ENCODE measurements around the gene SPOP.
A peak's percentile ranks its signal among the peaks of the same experiment; 100 is the strongest.

SPOP gene

GRCh38 chr17:49565948-49566491 lies 111.9 kb downstream of the SPOP start:
- no peaks in the 10 kb centered on the region for H3K79me2 ChIP-seq (ENCODE audit: insufficient read depth, low read length)
- no peaks in the 10 kb centered on the region for H3K9me2 ChIP-seq (replicated peaks; ENCODE audit: insufficient read depth, low read length)
- no peaks in the 10 kb centered on the region for H4K20me1 ChIP-seq (ENCODE audit: low read depth, low read length)
- H2AFZ ChIP-seq (ENCODE audit: low read depth, low read length, severe bottlenecking) = no peak overlapping the region
- H3K4me3 ChIP-seq (ENCODE audit: insufficient read depth, low read length, poor library complexity, severe bottlenecking) = no peak overlapping the region
- H3K27me3 ChIP-seq (ENCODE audit: low read length) = no peaks in the 10 kb centered on the region
- H3K9ac ChIP-seq (ENCODE audit: low read length) = no peak overlapping the region
- TF ChIP-seq CTCF (IDR thresholded peaks at IDR 0.05; ENCODE audit: insufficient read depth, low read length, poor library complexity, severe bottlenecking) = no peak
- TF ChIP-seq EZH2phosphoT487 (conservative IDR thresholded peaks at IDR 0.05; ENCODE audit: low read length) = no peak
- H3K27ac ChIP-seq (ENCODE audit: low read depth, low read length) = no peak overlapping the region
- no peaks in the 10 kb centered on the region for H3K36me3 ChIP-seq (ENCODE audit: low read length)
- no peak overlapping the region for H3K4me2 ChIP-seq (ENCODE audit: low read depth, low read length, poor library complexity, severe bottlenecking)
- no peaks in the 10 kb centered on the region; the same call in 1 of the 2 replicates for H3F3A ChIP-seq (ENCODE audit: insufficient read depth)
- no peaks in the 10 kb centered on the region for H3K9me3 ChIP-seq (ENCODE audit: insufficient read depth, low read length)

- Histone ChIP-seq H3K4me2 (ENCODE audit: low read depth, low read length, poor library complexity, severe bottlenecking) (no peak overlapping the region), H3K27me3 (ENCODE audit: low read length) (no peaks in the 10 kb centered on the region), H3K9ac (ENCODE audit: low read length) (no peak overlapping the region), H3K9me2 (replicated peaks; ENCODE audit: insufficient read depth, low read length) (no peaks in the 10 kb centered on the region), H3K4me3 (ENCODE audit: insufficient read depth, low read length, poor library complexity, severe bottlenecking) (no peak overlapping the region), H3K79me2 (ENCODE audit: insufficient read depth, low read length) (no peaks in the 10 kb centered on the region), H3K36me3 (ENCODE audit: low read length) (no peaks in the 10 kb centered on the region), H2AFZ (ENCODE audit: low read depth, low read length, severe bottlenecking) (no peak overlapping the region), H4K20me1 (ENCODE audit: low read depth, low read length) (no peaks in the 10 kb centered on the region), H3K27ac (ENCODE audit: low read depth, low read length) (no peak overlapping the region), H3F3A (ENCODE audit: insufficient read depth) (no peaks in the 10 kb centered on the region; the same call in 1 of the 2 replicates), H3K9me3 (ENCODE audit: insufficient read depth, low read length) (no peaks in the 10 kb centered on the region)
- no peak for TF ChIP-seq CTCF (IDR thresholded peaks at IDR 0.05; ENCODE audit: insufficient read depth, low read length, poor library complexity, severe bottlenecking)
- no peak for TF ChIP-seq EZH2phosphoT487 (conservative IDR thresholded peaks at IDR 0.05; ENCODE audit: low read length)
Measured at GRCh38 chr17:49564638-49565037, 113.3 kb downstream of the SPOP start.

- H4K20me1 ChIP-seq (ENCODE audit: low read depth, low read length) = no peaks in the 10 kb centered on the region
- H3K79me2 ChIP-seq (ENCODE audit: insufficient read depth, low read length) = no peaks in the 10 kb centered on the region
- no peaks in the 10 kb centered on the region for H3F3A ChIP-seq (ENCODE audit: insufficient read depth)
- TF ChIP-seq EZH2phosphoT487 (conservative IDR thresholded peaks at IDR 0.05; ENCODE audit: low read length) (no peak), CTCF (IDR thresholded peaks at IDR 0.05; ENCODE audit: insufficient read depth, low read length, poor library complexity, severe bottlenecking) (peak; percentile 69)
- H2AFZ ChIP-seq (ENCODE audit: low read depth, low read length, severe bottlenecking) = no peak overlapping the region
- H3K36me3 ChIP-seq (ENCODE audit: low read length) = no peaks in the 10 kb centered on the region
- no peaks in the 10 kb centered on the region for H3K9me2 ChIP-seq (replicated peaks; ENCODE audit: insufficient read depth, low read length)
- H3K4me2 ChIP-seq (ENCODE audit: low read depth, low read length, poor library complexity, severe bottlenecking) = no peak overlapping the region
- H3K27me3 ChIP-seq (ENCODE audit: low read length) = no peaks in the 10 kb centered on the region
- H3K27ac ChIP-seq (ENCODE audit: low read depth, low read length) = no peak overlapping the region
- no peak overlapping the region for H3K9ac ChIP-seq (ENCODE audit: low read length)
- H3K4me3 ChIP-seq (ENCODE audit: insufficient read depth, low read length, poor library complexity, severe bottlenecking) = no peak overlapping the region
- H3K9me3 ChIP-seq (ENCODE audit: insufficient read depth, low read length) = no peaks in the 10 kb centered on the region
Measured at GRCh38 chr17:49557312-49558024, 120.4 kb downstream of the SPOP start.

Measured in SU-DHL-6 (cell line).